ENCODE data around the gene ZBTB46. TPM values are rescaled to one million over a fixed set of nuclear protein-coding genes. Genes with fewer than 3 reads are reported as not detected.

ZBTB46 gene
- total RNA-seq, 1 experiment from 2014 or later: 10.7 TPM

DNA sequence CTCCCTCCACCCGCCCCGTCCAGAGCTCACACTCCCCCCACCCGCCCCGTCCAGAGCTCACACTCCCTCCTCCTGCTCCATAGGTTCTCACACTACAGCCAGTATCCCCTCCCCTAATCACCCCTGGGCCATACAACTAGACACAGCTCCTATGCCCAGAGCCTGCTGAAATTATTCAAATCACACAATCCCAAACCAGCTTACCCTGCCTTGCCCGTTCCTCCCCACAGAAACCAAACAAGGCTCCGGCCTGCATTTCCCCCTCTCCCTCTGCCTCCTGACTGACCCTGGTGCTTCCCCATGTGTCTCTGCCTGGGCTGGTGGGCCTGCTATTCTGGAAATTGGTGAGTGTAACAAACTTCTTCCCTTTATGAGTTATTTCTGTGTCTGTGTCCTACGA is 72.9 kb downstream of the ZBTB46 start (continued):
- TF ChIP-seq, protein P1, sequence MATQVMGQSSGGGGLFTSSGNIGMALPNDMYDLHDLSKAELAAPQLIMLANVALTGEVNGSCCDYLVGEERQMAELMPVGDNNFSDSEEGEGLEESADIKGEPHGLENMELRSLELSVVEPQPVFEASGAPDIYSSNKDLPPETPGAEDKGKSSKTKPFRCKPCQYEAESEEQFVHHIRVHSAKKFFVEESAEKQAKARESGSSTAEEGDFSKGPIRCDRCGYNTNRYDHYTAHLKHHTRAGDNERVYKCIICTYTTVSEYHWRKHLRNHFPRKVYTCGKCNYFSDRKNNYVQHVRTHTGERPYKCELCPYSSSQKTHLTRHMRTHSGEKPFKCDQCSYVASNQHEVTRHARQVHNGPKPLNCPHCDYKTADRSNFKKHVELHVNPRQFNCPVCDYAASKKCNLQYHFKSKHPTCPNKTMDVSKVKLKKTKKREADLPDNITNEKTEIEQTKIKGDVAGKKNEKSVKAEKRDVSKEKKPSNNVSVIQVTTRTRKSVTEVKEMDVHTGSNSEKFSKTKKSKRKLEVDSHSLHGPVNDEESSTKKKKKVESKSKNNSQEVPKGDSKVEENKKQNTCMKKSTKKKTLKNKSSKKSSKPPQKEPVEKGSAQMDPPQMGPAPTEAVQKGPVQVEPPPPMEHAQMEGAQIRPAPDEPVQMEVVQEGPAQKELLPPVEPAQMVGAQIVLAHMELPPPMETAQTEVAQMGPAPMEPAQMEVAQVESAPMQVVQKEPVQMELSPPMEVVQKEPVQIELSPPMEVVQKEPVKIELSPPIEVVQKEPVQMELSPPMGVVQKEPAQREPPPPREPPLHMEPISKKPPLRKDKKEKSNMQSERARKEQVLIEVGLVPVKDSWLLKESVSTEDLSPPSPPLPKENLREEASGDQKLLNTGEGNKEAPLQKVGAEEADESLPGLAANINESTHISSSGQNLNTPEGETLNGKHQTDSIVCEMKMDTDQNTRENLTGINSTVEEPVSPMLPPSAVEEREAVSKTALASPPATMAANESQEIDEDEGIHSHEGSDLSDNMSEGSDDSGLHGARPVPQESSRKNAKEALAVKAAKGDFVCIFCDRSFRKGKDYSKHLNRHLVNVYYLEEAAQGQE (IDR thresholded peaks at IDR 0.05; ENCODE audit: low read depth): no peak
- no peak for TF ChIP-seq ZNF274 (IDR thresholded peaks at IDR 0.05; ENCODE audit: low read depth, low read length)
- TF ChIP-seq CEBPB (IDR thresholded peaks at IDR 0.05; ENCODE audit: low read depth): no peak

DNA sequence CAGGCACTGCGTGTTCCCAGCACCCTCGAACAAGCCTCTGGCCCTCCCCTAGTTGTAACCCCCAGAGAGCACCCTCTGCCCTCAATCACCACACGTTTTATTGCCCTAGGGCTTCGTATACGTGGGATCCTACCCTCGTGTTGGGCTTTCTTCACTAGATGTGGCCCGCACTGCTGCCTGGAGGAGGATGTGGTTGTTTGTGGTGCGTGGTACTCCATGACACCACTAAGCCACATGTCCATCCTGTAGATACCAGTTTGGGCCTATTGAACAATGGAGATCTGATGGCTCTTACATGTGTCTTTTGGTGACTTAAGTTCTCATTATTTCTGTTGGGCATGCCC is 74.4 kb downstream of the ZBTB46 start:
- Histone ChIP-seq H3K27me3 (ENCODE audit: insufficient read depth, low read length) (no peaks in the 10 kb centered on the region), H3K4me3 (replicated peaks in 1 of 2; ENCODE audit: low read depth in 1 of 2, low read length in 2 of 2) (no peak overlapping the region), H3K4me1 (ENCODE audit: control insufficient read depth in 1 of 2, insufficient read depth in 2 of 2, low read length in 2 of 2) (no peaks in the 10 kb centered on the region), H2AFZ (ENCODE audit: low read depth, low read length, poor library complexity, severe bottlenecking) (no peak overlapping the region), H3K36me3 (ENCODE audit: control insufficient read depth in 1 of 2, insufficient read depth in 2 of 2, low read length in 2 of 2) (no peaks in the 10 kb centered on the region), H3K9me2 (ENCODE audit: insufficient read depth) (no peaks in the 10 kb centered on the region), H4K20me1 (ENCODE audit: insufficient read depth) (no peaks in the 10 kb centered on the region), H3K9ac (ENCODE audit: low read length) (no peak overlapping the region), H3K4me2 (ENCODE audit: low read length) (no peak overlapping the region), H3K9me3 (ENCODE audit: control insufficient read depth in 1 of 2, insufficient read depth in 1 of 2, low read depth in 1 of 2, low read length in 2 of 2) (no peaks in the 10 kb centered on the region), H3K79me2 (ENCODE audit: insufficient read depth, low read length) (no peaks in the 10 kb centered on the region), H3K27ac (ENCODE audit: low read depth, low read length) (no peak overlapping the region)
- POLR2A ChIA-PET: no interaction called here
- no peak for TF ChIP-seq ELF1 (IDR thresholded peaks at IDR 0.05; ENCODE audit: borderline replicate concordance, low read depth)
- TF ChIP-seq SRF (IDR thresholded peaks at IDR 0.05; ENCODE audit: low read depth): no peak
- TF ChIP-seq, protein P2, sequence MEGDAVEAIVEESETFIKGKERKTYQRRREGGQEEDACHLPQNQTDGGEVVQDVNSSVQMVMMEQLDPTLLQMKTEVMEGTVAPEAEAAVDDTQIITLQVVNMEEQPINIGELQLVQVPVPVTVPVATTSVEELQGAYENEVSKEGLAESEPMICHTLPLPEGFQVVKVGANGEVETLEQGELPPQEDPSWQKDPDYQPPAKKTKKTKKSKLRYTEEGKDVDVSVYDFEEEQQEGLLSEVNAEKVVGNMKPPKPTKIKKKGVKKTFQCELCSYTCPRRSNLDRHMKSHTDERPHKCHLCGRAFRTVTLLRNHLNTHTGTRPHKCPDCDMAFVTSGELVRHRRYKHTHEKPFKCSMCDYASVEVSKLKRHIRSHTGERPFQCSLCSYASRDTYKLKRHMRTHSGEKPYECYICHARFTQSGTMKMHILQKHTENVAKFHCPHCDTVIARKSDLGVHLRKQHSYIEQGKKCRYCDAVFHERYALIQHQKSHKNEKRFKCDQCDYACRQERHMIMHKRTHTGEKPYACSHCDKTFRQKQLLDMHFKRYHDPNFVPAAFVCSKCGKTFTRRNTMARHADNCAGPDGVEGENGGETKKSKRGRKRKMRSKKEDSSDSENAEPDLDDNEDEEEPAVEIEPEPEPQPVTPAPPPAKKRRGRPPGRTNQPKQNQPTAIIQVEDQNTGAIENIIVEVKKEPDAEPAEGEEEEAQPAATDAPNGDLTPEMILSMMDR (IDR thresholded peaks at IDR 0.05 in 2 of 3, conservative IDR thresholded peaks at IDR 0.05 in 1 of 3; ENCODE audit: borderline replicate concordance in 1 of 3, insufficient read depth in 1 of 3, low read depth in 2 of 3, low read length in 2 of 3): no peak
- TF ChIP-seq, protein P3, sequence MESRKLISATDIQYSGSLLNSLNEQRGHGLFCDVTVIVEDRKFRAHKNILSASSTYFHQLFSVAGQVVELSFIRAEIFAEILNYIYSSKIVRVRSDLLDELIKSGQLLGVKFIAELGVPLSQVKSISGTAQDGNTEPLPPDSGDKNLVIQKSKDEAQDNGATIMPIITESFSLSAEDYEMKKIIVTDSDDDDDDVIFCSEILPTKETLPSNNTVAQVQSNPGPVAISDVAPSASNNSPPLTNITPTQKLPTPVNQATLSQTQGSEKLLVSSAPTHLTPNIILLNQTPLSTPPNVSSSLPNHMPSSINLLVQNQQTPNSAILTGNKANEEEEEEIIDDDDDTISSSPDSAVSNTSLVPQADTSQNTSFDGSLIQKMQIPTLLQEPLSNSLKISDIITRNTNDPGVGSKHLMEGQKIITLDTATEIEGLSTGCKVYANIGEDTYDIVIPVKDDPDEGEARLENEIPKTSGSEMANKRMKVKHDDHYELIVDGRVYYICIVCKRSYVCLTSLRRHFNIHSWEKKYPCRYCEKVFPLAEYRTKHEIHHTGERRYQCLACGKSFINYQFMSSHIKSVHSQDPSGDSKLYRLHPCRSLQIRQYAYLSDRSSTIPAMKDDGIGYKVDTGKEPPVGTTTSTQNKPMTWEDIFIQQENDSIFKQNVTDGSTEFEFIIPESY (IDR thresholded peaks at IDR 0.05; ENCODE audit: extremely low read depth, insufficient replicate concordance, low read length): no peak
- no peak for TF ChIP-seq POLR2AphosphoS5 (IDR thresholded peaks at IDR 0.05; ENCODE audit: low read depth, low read length)
- no peak for TF ChIP-seq FOSL1 (IDR thresholded peaks at IDR 0.05; ENCODE audit: low read depth)
- TF ChIP-seq ZNF274 (IDR thresholded peaks at IDR 0.05; ENCODE audit: low read depth, low read length): no peak
- TF ChIP-seq, protein P4, sequence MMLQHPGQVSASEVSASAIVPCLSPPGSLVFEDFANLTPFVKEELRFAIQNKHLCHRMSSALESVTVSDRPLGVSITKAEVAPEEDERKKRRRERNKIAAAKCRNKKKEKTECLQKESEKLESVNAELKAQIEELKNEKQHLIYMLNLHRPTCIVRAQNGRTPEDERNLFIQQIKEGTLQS (IDR thresholded peaks at IDR 0.05): no peak
- intact Hi-C loops (cut with micrococcal nuclease): no loop called here
- DNase-seq (ENCODE audit: low read depth, low spot score) (no peak), ATAC-seq (no peak)
- RAD21 ChIA-PET (ENCODE audit: low non-redundant PET in 1 of 2, low total read pairs in 2 of 2, uncharacterized antibody in 2 of 2, unreplicated experiment in 2 of 2): no interaction called here
- CTCF ChIA-PET: no interaction called here
- BruUV-seq (replicated peaks): no TSS peak

Measured in HCT116 (cell line).